ENCODE results near the gene DTYMK.
A peak's percentile ranks its signal among the peaks of the same experiment; 100 is the strongest.

DTYMK gene

GRCh38 chr2:241686650-241687425, at the start of gene DTYMK:
Gene DTYMK (minus strand): TSS chr2:241686815. CDS start chr2:241686783, 32 bp downstream.
- peak; percentile 88 for DNase-seq

GRCh38 chr2:241736111-241736510, 49.5 kb upstream of the DTYMK start:
- DNase-seq: no peak

DNA sequence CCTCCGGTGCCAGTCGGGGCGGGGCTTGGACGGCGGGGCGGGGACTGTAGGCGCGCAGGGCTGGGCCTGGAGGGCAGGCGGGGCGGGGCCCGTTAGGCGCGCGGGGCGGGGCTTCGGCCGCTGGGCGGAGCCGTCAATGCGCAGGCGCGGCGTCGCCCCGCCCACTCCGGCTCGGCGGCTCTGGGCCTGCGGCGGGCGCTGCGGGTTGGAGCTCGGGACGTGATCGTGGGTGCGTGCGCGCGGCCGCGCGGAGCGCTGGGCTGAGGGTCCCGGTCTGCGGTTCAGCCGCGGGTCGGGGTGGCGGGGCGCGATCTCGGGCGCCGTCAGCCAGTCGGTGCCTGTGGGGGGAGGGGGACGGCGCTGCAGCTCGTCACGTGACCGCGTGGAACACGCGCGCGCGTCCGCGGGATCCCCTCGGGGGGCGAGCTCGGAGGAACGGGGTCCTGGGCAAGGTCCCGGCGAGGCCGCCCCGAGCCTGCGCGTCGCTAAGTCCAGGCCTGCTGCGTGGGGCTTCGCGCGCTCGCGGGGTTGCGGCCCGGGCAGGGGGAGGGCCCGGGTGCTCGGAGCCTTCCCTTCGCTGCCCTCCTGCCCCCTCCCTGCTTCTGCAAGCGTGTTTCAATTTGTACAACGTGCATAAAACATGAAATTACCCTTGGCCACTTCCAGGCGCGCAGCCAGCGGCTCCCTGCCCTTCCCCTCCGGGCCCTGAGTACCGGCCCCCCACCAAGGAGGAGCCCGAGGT, 48.0 kb upstream of the DTYMK start, which contains the start of gene D2HGDH:
Gene D2HGDH, plus strand, starts transcription at position 164 of the 742 bp plus-strand sequence. CDS start 595 bp downstream, outside the sequence.
- DNase-seq: peak; percentile 47

DNA sequence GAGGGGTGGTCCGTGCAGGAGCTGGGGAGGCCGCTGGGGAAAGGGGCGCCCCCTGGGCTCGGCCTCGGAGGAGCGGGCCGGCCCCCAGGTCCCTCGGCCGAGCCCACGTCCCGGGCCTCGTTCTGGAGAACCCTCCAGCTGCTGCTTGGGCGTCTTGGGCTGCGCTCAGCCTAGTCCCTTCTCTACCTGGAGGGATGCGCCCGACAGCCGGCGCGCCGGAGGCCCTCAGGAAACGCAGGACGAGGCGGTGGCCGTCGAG, 47.5 kb upstream of the DTYMK start:
- DNase-seq: no peak

- DNase-seq: no peak
These were observed 47.0 kb upstream of the DTYMK start for GRCh38 chr2:241733391-241734207.

- DNase-seq: peak; percentile 89
These were observed 46.0 kb upstream of the DTYMK start for GRCh38 chr2:241732513-241733186.

GRCh38 chr2:241730671-241731293, 44.2 kb upstream of the DTYMK start:
- DNase-seq: peak; percentile 74

GRCh38 chr2:241729868-241730267, 43.3 kb upstream of the DTYMK start:
- DNase-seq: no peak

- DNase-seq: no peak
These were observed 42.0 kb upstream of the DTYMK start for GRCh38 chr2:241728627-241729026.

- no peak for DNase-seq
These were observed 41.4 kb upstream of the DTYMK start for GRCh38 chr2:241728000-241728399.

DNA sequence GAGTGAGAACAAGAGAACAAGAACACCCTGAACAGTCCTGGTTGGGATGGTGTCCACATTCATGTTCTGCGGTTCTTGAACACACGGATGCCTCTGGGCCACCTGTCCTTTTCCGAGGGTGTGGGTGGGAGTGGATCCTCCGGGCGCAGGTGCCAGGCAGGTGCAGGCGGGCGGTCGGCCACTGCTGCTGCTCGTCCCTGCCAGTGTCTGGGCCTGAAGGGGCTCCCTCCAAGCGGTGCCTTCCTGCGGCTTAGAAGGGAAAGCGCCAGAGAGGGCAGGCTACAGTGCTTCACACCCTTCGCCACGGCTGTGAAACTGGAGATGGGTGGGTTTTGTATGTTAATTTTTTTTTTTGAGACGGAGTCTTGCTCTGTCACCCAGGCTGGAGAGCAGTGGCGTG, 39.8 kb upstream of the DTYMK start:
- no peak for DNase-seq

DNA sequence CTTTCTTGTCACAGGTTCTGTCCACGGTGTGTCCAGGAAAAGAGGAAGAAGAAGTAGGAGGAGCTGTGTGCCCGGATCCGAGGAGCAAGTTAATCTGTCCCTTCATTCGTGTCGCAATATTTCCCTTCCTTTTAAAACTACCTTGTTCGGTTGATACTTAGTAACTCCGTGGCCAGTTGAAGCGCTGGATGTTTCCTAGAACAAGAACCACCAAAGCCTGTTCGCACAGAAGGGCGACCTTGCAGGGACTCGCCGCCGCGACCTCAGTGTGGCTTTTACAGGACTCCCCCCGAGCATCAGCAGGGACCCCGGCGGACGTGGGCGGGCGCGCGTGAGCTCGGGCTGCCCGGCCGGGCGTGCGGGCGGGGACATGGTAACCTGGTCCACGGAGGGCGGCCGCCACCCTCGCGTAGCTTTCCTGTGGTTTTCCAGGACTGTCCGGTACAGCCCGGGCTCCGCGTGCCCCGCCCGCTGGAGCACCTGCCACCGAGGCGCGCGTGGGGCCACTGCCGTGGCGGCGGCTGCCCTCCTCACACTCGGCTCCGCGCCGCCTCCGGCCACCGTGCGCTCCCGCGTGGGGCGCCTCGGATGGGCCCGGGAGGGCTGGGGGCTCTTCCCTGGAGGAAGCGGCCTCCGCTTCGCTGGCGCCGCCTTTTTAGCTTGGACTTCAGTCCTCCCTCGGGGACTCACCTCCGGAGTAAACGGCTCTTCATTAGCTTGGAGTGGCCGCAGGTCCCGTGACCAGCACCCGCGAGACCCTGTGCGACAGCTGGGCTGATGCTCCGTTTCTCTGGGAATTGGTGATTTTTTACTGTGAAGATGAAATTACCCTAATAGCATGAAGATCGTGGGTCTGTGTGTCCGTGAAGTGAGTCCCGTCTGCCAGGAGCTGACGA, 38.6 kb upstream of the DTYMK start:
- peak; percentile 66 for DNase-seq

GRCh38 chr2:241724259-241724974, 37.8 kb upstream of the DTYMK start:
- DNase-seq: no peak

DNA sequence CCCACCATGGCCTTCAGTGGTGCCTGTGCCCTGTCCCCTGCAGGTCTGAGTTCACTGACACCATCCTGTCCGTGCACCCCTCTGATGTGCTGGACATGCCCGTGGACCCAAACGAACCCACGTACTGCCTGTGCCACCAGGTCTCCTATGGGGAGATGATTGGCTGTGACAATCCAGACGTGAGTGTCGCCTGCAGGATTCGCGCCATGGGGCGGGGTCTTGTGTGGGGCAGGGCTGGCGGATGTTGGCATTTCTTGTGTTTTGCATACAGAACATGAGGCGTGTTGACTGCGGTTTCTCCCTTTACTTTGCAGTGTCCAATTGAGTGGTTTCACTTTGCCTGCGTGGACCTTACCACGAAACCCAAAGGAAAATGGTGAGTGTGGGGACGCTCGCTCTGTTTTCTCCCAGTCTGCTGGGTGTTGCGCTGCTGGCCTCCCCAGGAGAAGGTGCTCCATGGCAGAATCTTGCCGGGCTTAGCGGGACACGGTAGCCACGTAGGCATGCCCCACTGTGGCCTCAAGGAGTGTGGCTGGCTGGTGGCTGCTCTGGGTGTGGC, 36.4 kb upstream of the DTYMK start:
- no peak for DNase-seq

DNA sequence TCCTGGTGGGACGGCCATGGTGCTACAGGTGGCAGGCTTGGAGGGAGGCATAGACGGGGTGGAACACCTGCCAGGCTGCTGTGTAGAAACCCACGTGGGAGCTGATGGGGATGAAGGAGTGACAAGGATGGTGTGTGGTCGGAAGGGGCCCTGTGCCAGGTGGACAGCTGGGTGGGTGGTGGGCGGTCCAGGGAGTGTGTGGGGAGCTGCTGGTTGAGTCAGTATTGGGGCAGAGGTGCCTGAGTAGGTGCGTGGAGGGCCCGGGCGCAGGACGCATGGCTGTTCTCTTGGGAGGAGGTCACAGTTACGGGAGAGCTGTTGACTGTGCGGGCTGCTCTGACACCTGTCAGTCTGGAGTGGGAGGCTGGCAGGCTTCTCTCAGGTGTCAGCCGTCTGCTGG, 35.2 kb upstream of the DTYMK start:
- DNase-seq: no peak

DNA sequence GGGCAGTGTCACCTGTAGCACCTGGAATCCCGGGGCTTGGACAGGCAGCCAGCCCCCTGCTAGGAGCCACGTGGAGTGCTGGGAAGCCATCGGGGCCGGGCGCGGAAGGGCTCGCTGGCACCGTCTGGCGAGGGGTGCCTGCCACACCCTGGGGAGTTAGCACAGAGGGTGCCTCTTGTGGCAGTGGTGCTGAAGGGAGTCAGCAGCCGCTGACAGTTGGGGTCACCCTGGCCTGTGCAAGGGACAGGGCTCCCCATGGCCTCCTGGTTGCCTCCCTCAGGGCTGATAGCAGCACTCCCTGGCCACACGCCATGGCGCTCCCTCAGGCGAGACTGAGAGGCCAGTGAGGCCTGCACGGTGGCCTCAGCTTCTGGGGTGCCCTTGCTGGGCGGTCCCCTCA, 33.9 kb upstream of the DTYMK start:
- no peak for DNase-seq

DNA sequence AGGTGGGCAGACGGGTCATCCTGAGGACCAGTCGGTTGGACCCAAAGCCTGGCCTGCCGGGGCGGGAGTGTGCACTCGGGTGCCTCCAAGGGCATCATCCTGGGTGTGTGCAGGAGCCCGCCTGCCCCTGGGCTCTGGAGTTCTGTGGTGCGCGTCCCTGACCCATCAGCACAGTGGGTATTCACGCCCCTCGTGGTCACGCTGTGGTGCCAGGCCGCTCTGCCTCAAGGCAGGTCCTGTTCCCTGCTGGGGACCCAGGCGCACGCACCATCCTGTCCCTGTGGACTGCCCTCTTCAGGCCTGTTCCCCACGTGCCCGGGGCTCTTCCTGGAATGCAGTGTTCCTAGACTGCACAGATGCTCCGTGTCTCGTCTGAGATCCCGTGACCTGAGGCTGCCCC, 33.5 kb upstream of the DTYMK start:
- no peak for DNase-seq

GRCh38 chr2:241719093-241719492, 32.5 kb upstream of the DTYMK start:
- DNase-seq: no peak

DNA sequence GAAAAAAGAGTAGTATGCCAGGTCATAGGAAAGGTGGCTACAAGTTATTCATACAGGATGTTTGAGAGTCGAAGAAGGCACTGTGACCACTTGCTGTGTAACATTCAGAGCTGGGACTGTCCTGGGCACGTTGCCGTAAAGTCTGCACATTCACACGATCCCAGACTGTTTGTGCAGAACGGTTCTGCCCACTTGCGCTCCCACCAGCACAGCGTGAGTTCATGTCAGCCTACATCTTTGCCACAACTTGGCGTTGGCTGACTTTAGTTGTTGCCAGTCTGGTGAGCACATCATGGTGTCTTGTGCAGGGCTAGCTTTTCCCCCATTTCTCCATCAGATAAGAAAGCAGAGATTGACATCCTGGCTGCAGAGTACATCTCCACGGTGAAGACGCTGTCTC, 22.3 kb upstream of the DTYMK start:
- no peak for DNase-seq

DNA sequence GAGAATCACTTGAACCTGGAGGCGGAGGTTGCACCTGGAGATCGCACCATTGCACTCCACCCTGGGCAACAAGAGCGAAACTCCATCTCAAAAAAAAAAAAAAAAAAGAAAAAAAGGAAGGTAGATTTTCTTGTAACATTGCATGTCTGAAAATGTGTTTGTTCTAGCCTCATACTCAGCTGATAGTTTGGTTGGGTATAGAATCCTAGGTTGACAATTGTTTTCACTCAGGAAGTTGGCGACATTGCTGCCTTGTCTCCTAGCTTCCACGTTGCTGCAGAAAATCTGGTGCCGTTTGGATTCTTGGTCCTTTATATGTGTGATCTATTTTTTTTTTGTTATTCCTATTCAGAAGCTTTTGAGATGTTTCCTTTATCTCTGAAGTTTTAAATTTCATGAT, 19.9 kb upstream of the DTYMK start:
- no peak for DNase-seq
